ENCODE measurements around the gene ZNF296.
A peak's percentile ranks its signal among the peaks of the same experiment; 100 is the strongest.

DNA sequence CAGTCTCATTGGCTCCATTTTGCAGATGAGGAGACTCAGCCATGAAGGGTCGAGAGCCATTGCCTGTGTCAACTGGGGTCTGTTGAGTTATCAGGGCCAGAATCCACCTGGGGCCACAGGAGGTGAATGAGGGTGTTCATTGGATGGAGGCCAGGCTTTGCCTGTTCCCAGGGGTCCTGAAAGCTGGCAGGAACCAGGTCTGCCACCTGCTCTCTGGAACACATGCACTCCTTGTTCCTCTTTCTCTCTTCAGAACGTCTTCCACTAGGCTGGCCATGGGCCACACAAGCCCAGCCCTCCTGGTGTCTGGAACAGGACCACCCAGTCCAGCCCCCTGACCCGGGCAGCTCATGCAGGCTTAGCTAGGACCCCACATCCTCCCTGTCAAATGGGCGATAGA, 37.8 kb upstream of the ZNF296 start:
- TF ChIP-seq, protein P1, sequence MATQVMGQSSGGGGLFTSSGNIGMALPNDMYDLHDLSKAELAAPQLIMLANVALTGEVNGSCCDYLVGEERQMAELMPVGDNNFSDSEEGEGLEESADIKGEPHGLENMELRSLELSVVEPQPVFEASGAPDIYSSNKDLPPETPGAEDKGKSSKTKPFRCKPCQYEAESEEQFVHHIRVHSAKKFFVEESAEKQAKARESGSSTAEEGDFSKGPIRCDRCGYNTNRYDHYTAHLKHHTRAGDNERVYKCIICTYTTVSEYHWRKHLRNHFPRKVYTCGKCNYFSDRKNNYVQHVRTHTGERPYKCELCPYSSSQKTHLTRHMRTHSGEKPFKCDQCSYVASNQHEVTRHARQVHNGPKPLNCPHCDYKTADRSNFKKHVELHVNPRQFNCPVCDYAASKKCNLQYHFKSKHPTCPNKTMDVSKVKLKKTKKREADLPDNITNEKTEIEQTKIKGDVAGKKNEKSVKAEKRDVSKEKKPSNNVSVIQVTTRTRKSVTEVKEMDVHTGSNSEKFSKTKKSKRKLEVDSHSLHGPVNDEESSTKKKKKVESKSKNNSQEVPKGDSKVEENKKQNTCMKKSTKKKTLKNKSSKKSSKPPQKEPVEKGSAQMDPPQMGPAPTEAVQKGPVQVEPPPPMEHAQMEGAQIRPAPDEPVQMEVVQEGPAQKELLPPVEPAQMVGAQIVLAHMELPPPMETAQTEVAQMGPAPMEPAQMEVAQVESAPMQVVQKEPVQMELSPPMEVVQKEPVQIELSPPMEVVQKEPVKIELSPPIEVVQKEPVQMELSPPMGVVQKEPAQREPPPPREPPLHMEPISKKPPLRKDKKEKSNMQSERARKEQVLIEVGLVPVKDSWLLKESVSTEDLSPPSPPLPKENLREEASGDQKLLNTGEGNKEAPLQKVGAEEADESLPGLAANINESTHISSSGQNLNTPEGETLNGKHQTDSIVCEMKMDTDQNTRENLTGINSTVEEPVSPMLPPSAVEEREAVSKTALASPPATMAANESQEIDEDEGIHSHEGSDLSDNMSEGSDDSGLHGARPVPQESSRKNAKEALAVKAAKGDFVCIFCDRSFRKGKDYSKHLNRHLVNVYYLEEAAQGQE (IDR thresholded peaks at IDR 0.05; ENCODE audit: insufficient replicate concordance, low read depth): no peak
- TF ChIP-seq, protein P2, sequence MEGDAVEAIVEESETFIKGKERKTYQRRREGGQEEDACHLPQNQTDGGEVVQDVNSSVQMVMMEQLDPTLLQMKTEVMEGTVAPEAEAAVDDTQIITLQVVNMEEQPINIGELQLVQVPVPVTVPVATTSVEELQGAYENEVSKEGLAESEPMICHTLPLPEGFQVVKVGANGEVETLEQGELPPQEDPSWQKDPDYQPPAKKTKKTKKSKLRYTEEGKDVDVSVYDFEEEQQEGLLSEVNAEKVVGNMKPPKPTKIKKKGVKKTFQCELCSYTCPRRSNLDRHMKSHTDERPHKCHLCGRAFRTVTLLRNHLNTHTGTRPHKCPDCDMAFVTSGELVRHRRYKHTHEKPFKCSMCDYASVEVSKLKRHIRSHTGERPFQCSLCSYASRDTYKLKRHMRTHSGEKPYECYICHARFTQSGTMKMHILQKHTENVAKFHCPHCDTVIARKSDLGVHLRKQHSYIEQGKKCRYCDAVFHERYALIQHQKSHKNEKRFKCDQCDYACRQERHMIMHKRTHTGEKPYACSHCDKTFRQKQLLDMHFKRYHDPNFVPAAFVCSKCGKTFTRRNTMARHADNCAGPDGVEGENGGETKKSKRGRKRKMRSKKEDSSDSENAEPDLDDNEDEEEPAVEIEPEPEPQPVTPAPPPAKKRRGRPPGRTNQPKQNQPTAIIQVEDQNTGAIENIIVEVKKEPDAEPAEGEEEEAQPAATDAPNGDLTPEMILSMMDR (IDR thresholded peaks at IDR 0.05; ENCODE audit: insufficient read depth, low read length): no peak
- TF ChIP-seq GABPA (IDR thresholded peaks at IDR 0.05; ENCODE audit: low read depth) (no peak), POLR2AphosphoS5 (IDR thresholded peaks at IDR 0.05; ENCODE audit: low read depth) (no peak), SPI1 (IDR thresholded peaks at IDR 0.05; ENCODE audit: borderline replicate concordance, low read depth) (peak; percentile 52; the same call in 1 of the 2 replicates)

Data from HL-60 (cell line).